AG04450 (cell line): Measurements from ENCODE around the gene TLR7. TPM values are rescaled to one million over a fixed set of nuclear protein-coding genes. Genes with fewer than 3 reads are reported as not detected.

Source experiments
- CTCF ChIA-PET: fragments of 300-600, 350-600 bp; formaldehyde crosslinking; extraction: SDS; loops from one replicate; lab custom pipeline; 2022; ENCODE audit warnings: antibody characterized with exemption, inconsistent platforms; lab: Charles Lee
- POLR2A ChIA-PET: fragments of 350-600 bp; formaldehyde crosslinking; extraction: SDS; loops from one replicate; lab custom pipeline; 2021; ENCODE audit warnings: antibody characterized with exemption, inconsistent platforms; lab: Yijun Ruan, JAX
- DNase-seq: peaks from one replicate; pipeline ENCODE4 v3.0.0-alpha.2; 2011; ENCODE audit warnings: low read depth, low spot score
- H3K27ac ChIP-seq: one replicate; pipeline ENCODE4 v1.5.1; 2012; ENCODE audit warnings: low read depth, low read length, control low read depth
- H3K27me3 ChIP-seq: one replicate; pipeline ENCODE4 v1.6.0; 2012; ENCODE audit warnings: low read length; ENCODE audit not compliant: control insufficient read depth, insufficient read depth
- H3K4me3 ChIP-seq: 2 replicates; pipeline ENCODE4 v1.5.1; 2011; ENCODE audit warnings: mild to moderate bottlenecking, low read depth, low read length, control low read depth
- H3K9me3 ChIP-seq: 2 replicates; pipeline ENCODE4 v1.5.1; 2012; ENCODE audit warnings: low read length; ENCODE audit not compliant: control insufficient read depth, insufficient read depth
- polyA plus RNA-seq: library from polyadenylated mRNA; depleted of rRNA; stranded (reverse); fragments of >200 nt; gene quantifications from 2 replicates; pipeline ENCODE4 v1.2.3, GENCODE V29; 2011; rRNA removed
- TF ChIP-seq, protein P1 (sequence below): IDR thresholded peaks from 2 replicates; pipeline ENCODE4 v1.5.1; 2011; ENCODE audit warnings: low read depth, low read length, control low read depth, inconsistent platforms

TLR7 gene
- polyA plus RNA-seq, 1 experiment = not detected

DNA sequence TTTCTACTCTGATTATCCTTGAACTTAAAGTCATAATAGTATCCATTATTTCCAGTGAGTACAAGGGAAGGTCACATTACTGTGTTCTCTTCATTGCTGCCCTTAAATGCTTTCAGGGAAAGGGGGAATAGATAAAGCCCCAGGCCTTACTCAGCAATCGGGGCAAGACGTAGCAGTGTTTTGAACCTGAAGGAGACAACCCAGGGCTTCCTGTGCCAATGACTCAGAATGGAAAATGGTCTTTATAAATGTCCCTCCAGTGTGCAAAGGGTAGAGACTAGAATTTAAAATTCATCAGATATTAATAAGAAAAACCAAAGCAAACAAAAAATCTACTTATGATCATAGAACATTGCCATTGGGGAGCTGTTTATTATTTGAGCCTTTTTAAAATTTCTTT lies 63.3 kb downstream of the TLR7 start:
- Histone ChIP-seq H3K27ac (no peak overlapping the region), H3K9me3 (no peaks in the 10 kb centered on the region), H3K4me3 (no peak overlapping the region), H3K27me3 (no peaks in the 10 kb centered on the region)
- TF ChIP-seq, protein P1, sequence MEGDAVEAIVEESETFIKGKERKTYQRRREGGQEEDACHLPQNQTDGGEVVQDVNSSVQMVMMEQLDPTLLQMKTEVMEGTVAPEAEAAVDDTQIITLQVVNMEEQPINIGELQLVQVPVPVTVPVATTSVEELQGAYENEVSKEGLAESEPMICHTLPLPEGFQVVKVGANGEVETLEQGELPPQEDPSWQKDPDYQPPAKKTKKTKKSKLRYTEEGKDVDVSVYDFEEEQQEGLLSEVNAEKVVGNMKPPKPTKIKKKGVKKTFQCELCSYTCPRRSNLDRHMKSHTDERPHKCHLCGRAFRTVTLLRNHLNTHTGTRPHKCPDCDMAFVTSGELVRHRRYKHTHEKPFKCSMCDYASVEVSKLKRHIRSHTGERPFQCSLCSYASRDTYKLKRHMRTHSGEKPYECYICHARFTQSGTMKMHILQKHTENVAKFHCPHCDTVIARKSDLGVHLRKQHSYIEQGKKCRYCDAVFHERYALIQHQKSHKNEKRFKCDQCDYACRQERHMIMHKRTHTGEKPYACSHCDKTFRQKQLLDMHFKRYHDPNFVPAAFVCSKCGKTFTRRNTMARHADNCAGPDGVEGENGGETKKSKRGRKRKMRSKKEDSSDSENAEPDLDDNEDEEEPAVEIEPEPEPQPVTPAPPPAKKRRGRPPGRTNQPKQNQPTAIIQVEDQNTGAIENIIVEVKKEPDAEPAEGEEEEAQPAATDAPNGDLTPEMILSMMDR = no peak
- ChIA-PET CTCF (interaction anchor here (1.3 kb wide), 1 partner anchor 17 kb away, joined by 6 read pairs; no protein-coding TSS in a partner anchor), POLR2A (no interaction called here)
- no peak for DNase-seq

DNA sequence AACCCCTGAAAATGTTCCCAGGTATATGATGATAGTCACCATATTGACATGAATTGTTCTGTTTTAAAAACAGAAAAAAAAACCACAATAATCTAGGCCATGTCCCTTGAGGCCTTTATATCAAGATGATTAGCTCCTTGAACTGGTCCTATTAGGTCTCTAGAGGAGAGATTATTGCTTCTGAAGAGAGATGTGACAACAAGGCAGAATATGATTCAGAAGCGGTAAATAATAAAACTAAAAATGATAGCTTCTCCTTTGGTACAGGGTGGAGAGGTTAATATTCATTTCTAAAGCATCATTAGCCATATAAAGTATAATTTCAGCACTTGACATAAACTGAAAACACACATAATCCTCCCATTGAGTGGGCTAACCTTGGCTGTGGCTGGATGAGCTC lies 65.4 kb downstream of the TLR7 start:
- DNase-seq = no peak
- no peaks in the 10 kb centered on the region for H3K27me3 ChIP-seq
- ChIA-PET CTCF (interaction anchor here (2.2 kb wide), 1 partner anchor 14 kb away, joined by 9 read pairs; no protein-coding TSS in a partner anchor), POLR2A (no interaction called here)
- H3K9me3 ChIP-seq = no peaks in the 10 kb centered on the region
- no peak overlapping the region for H3K27ac ChIP-seq
- TF ChIP-seq, protein P1 = no peak
- H3K4me3 ChIP-seq = no peak overlapping the region

DNA sequence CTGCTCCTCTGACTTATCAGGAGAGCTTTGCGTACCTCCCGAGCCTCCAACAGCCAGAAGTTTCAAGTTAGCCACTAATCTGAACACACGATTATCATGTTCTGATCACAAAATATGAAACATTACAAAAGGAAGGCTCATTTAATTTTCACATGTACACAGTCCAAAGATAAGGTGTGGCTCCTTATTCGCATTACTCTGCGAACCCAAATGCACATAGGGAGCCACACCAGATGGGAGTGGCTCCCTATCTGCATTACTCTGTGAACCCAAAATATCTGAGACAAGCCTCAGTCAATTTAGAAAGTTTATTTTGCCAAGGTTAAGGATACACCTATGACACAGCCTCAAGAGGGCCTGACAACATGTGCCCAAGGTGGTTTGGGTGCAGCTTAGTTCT lies 68.0 kb downstream of the TLR7 start:
- ChIA-PET POLR2A (no interaction called here), CTCF (no interaction called here)
- TF ChIP-seq, protein P1 = no peak
- no peaks in the 10 kb centered on the region for H3K9me3 ChIP-seq
- no peak overlapping the region for H3K27ac ChIP-seq
- no peak for DNase-seq
- no peak overlapping the region for H3K4me3 ChIP-seq
- H3K27me3 ChIP-seq = no peaks in the 10 kb centered on the region

GRCh38 chrX:12936947-12937346 lies 70.1 kb downstream of the TLR7 start:
- no peak overlapping the region for H3K27ac ChIP-seq
- no peaks in the 10 kb centered on the region for H3K9me3 ChIP-seq
- ChIA-PET POLR2A (no interaction called here), CTCF (interaction anchor here (2.3 kb wide), 1 partner anchor 10 kb away, joined by 30 read pairs; no protein-coding TSS in a partner anchor)
- no peak overlapping the region for H3K4me3 ChIP-seq
- TF ChIP-seq, protein P1 = no peak
- no peaks in the 10 kb centered on the region for H3K27me3 ChIP-seq
- no peak for DNase-seq

Other genes with a start within 250 kb of the TLR7 start
- gene PRPS2, start 75.7 kb upstream of the TLR7 start, polyA plus RNA-seq = 19.0 and 21.3 TPM in 2 replicates
- not detected in 2 replicates for gene TLR8, start 39.5 kb downstream of the TLR7 start, polyA plus RNA-seq
- gene TMSB4X, start 108.0 kb downstream of the TLR7 start, polyA plus RNA-seq = 6,551 and 6,856 TPM in 2 replicates
- gene FAM9C, start 177.5 kb downstream of the TLR7 start, polyA plus RNA-seq = 0.04 TPM in 1 of 2 replicates, not detected in the other